ENCODE data around the gene RFT1.

DNA sequence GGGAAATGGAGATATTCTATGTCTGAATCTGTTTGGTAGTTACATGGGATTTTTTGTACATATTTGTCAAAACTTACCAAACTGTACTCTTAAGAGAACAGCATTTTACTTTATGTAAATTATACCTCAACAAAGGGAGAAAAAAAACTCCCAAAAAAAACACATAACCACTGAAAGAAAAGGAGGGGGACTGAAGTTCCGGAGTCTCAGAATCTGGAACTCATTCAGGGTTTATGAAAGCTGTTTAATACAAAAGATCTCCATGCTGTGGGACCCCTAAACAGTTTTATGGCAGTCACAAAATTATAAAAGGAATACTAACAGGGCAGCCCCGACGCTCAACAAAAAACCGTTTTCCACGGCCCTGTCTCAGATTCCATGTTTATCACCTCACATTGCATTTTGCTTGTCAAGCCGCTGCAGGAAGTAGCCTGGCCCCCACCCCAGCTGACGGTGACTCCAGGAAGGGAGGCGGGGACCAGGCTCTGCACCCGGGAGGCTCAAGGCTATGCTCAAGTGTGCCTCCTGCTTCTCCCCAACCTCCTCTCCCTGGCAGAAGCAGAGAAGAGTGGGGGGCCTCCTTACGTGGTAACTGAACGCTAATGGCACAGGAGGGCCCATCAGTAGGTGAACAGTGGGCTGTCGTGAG is 29.3 kb downstream of the RFT1 start:
- TF ChIP-seq, protein P1, sequence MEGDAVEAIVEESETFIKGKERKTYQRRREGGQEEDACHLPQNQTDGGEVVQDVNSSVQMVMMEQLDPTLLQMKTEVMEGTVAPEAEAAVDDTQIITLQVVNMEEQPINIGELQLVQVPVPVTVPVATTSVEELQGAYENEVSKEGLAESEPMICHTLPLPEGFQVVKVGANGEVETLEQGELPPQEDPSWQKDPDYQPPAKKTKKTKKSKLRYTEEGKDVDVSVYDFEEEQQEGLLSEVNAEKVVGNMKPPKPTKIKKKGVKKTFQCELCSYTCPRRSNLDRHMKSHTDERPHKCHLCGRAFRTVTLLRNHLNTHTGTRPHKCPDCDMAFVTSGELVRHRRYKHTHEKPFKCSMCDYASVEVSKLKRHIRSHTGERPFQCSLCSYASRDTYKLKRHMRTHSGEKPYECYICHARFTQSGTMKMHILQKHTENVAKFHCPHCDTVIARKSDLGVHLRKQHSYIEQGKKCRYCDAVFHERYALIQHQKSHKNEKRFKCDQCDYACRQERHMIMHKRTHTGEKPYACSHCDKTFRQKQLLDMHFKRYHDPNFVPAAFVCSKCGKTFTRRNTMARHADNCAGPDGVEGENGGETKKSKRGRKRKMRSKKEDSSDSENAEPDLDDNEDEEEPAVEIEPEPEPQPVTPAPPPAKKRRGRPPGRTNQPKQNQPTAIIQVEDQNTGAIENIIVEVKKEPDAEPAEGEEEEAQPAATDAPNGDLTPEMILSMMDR (IDR thresholded peaks at IDR 0.05; ENCODE audit: low read depth, low read length, poor library complexity, severe bottlenecking) = no peak
- no peak for TF ChIP-seq EZH2phosphoT487 (IDR thresholded peaks at IDR 0.05; ENCODE audit: borderline replicate concordance, low read length)

All from DOHH2 (cell line).